GM21717 (cell line): Measurements from ENCODE around the gene ZNF474.
A peak's percentile ranks its signal among the peaks of the same experiment; 100 is the strongest.
"Not testable (repeated sequence)": the region's sequence is repeated elsewhere in the genome, so short reads cannot be mapped to it uniquely, and the experiment has no call there.

Experiments used
- ATAC-seq: cut with Tn5 transposase; IDR thresholded peaks from one replicate; pipeline ENCODE4 v1.9.1; 2021; ENCODE audit warnings: mild to moderate bottlenecking, moderate library complexity; ENCODE audit not compliant: unreplicated experiment

ZNF474 gene

DNA sequence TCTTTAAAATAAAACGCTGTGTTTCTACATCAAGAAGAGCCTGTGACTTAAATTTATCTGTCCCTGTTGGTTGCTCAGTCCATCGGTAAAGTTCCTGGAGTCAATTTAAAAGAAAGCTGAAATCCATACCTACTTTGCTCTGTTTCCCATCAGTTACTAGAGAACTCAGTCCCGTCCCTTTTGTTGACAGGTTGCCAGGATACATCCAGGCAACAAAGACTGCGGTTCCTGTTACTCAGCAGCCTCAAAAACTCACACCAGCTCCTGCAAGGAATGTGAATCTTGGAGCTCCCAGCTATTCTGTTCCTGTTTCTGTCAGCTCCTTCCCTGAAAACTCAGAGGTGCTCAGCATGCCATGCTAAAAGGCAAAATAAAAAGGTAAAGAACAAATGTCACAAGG lies at the start of gene ZNF474:
Gene ZNF474 (plus strand): TSS at position 241 of the 400 bp plus-strand sequence. CDS start 22,445 bp downstream, outside the sequence.
- no peak for ATAC-seq

DNA sequence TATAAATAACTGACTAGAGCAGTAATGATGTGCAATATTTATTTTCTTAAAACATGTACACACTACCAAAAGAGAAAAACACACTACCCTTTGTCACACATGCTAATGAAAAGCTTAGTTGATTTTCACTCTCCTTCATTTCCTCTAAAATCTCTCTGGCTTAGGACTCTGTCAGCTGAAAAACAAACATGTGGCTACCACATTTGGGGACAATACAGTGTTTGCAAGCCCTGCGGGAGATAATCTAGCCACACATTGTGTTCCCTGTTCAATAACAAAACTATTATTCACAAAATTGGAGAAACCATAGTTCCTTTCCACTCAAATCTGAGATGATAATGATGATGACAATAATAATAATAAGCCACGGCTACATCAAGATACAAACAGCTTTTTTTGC lies 47.8 kb upstream of the ZNF474 start:
- no peak for ATAC-seq

DNA sequence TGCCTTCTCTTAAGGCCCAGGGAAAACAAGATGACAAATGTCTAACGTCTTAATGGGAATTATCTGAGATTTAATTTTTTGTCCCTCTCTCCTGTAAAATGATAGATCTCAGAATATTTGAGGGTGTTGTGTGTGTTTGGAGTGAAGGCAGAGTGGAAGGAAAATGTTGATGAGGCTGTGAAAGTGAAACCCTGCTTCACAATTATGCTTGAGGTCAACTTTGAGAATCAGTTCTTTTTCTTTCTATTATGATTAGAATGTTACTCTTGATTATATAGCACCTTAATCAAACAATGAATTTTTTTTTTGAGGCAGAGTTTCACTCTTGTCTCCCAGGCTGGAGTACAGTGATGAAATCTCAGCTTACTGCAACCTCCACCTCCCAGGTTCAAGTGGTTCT lies 45.8 kb upstream of the ZNF474 start:
- peak; percentile 72 for ATAC-seq

DNA sequence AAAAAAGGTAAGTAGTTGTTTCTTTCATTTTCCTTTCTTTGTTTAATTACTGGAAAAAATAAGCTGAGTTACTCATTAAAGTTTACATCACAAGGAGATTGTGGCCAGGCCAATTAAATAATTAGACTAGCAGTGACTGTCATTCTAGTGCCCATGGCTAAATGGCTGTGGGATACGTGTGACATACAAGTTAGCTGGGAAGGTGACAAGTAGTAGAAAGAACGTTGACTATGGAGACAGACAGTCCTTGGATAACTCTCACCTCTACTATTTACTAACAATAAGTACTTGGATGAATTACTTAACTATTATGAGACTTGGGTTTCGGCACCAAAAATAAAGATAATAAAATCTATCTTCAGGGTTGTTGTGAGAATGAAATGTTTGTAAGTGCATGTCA lies 44.3 kb upstream of the ZNF474 start:
- no peak for ATAC-seq

DNA sequence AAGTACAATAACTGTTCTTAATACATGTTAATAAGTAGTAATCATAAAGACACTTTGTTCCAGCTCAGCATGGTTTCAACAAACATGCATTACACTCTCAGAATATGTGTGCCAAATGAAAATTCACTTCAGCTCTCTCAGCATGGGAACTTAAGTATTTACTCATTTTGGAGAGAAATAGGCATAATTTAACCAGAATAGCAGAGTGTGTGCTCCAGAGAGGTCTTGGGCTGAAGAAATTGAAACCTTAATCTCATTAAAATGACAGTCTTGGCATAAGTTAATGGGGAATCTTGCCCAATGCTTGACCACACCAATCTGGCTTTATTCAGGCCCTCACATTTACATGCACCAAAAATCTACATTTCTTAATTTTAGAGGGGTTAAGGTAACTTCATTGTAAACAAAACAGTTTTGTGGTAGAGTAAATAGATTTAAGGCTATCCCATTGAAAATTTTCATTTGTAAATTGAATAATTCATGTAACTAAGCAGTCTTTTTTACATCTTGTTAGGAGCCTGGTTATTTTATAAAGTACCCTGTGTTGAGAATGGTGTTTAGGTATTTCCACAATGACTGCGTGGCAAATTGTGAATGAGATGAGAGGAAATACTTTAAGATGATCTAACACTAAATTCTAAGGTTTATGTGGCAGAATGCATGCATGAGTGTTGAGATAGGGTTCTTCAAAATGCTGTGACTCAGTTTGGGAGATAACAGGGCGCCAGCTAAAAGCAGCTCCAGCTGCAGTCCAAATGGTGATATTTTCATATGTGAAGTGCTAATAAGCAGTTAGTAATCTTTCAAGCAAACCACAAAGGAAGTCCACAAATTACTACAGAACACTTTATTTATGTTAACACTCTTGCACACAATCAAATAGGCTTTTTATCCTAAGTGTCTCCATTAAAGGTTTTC lies 40.0 kb upstream of the ZNF474 start:
- no peak for ATAC-seq

DNA sequence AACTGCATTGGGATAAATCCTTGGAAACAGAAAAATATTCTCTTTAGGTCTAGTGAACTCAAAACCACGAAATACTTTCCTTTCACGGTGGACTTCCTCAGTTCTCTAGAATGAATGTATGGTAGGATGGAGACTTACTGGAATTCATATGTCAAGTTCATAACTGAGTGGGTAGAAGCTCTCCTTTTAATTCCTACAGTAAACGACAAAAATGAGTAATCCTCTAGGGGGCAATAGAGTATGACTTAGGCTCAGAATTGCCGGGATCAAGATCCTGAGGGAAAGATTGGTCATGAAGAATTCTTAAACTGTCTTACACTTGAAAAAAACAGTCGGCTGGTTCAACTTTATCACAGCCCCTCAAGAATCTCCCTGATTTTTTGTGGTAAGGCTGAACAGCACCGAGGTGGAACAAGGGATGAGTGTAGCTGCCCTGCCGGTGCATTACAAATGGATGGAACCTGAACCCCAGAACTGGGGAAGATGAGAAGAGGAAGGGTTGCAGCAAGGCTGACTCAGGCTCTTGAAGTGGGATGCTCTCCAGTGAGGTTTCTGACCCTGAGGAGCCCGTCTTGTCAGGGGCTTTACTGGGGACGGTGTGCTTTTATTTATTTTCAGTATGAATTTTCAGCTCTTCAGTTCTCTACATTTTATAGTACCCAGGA lies 37.3 kb upstream of the ZNF474 start:
- no peak for ATAC-seq

DNA sequence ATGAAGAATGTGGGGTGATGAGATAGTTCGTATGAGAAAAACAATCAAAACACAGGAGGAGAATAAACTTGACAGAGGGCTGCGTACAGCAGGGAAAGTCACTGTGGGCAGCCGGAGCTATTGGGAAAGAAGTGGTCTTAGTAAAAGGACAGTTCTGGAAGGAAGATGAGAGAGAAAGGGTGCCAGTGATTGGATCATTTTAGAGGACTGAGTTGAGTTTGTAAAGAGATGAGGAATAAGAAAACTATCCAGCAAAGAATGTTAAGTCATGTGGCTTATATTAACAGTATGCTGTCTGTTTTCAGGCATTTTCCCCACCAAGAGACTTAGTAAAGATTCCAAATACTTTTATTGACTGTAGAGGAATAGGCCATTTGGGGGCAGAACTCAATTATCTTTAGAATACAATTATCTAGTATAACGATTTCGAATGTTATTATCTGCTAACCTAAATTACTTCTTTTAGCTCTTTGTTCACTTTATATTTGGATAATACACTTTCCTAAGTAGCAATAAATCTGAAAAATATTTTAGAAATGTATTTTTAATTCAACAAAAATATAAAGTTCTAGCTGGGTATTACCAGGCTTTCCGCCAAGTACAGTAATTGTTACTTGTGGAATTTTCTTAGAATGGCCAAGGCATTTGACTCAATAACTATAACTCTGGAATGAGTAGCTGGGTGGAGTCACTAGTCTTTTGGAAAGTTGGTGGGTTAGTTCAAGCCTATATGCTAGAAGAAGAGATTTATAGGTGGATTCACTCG lies 35.7 kb upstream of the ZNF474 start:
- ATAC-seq, result no peak

DNA sequence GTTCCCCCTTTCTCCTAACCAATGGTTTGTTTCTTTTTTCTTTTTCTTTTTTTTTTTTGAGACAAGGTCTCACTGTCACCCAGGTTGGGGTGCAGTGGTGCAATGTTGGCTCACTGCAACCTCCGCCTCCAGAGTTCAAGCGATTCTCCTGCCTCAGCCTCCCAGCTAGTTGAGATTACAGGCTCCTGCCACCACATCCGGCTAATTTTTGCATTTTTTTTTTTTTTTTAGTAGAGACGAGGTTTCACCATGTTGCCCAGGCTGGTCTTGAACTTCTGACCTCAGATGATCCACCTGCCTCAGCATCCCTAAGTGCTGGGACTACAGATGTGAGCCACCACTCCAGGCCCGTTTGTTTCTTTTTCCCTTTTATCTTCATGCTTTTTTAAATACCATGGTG lies 35.1 kb upstream of the ZNF474 start:
- not testable (repeated sequence) for ATAC-seq

DNA sequence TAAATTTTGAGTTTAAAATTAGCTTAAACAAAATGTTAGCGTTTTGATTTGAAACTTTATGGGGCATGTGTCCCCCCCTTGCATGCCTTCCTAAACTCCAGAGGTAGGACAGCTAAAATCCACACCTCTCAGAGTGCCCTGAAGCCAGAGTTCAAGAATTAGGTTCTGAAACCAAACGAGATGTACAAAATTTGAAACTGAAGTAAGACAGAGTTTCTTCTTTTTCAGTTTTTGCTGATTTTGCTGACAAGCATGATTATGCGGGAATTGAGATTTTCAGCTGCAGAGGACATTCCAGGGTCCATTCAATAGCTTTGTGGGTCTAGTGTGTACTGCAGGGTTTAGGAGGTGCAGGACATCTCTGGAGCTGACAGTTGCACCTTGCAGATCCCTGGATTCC lies 34.2 kb upstream of the ZNF474 start:
- ATAC-seq, result no peak

DNA sequence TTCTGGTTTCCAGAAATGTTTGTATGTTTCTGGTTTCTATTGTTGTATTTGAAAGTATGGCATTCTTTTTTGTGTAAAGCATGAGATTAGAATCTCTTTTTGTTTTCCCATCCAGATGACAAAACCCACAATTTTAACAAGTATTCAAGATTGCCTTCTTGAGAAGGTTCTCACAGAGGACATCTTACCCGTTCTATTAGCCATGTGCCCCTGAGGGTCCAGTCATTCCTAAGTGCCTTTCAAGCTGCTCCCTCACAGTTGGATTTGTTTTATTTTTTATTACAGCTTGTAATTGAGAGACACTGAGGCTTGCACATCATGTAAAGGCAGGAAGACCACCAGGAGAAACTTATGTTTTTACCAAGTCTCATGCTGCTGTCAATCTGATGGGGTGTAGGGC lies 32.0 kb upstream of the ZNF474 start:
- ATAC-seq, result no peak

DNA sequence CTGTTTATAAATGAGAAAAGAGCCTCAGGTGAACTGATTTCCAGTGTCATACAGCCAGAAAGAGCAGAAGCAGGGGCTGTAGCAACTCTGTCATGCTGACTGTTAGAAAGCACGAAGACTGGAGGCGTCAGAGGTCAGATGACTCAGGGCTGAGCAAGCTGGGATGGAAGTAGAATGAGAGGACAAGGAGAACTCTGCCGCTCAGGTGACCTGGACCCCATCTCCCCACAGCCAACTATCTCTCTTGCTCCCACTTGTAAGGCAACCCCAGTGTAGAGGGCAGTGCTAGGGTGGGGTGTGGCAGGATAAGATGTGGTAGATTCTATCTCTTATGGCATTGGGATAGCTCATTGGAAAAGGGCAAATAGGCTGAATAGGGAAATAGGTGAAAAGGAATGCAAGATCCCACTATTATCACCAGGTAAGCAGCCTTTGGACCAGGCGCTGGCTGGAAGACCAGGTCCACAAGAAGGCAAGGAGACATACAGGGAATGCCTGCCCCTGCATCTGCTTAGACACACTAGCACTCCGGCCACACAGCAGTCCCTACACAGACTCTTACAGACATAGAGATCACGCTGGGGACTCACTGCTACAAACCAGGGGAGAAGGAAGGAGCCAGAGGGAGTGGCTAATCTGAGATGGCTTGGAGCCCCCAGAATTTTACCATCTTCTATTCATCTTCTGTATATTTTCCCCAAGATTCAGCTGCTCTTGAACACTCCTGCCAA lies 30.1 kb upstream of the ZNF474 start:
- no peak for ATAC-seq

DNA sequence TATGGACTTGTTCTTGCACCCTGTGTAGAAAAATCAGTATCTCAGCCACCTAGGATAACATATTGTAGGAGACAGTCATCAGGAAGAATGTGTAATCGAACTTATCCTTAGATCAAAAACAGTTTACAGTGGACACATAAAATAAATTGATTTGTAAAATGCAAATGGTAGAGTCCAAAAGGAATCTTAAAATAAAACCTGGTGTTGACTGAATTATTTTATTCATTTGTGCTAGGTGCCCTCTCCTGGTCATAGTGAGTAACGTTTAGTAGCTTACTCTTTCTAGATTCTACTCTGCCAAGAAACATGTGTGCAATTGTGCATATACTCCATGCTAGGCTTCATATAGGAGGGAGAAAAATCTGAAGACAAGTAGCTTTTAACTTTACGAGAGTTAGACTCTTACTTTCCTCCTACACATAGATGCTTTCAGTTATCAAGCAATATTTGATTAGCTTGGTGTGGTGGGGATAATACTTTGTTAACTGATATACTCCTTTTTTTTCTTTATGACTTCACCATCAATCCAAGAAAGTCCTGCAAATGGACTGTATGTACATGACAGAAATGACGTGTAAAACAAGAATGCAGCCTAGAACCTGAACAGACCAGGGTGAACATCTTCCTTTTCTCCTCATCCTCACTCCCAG lies 27.6 kb upstream of the ZNF474 start:
- ATAC-seq, result peak; percentile 72

DNA sequence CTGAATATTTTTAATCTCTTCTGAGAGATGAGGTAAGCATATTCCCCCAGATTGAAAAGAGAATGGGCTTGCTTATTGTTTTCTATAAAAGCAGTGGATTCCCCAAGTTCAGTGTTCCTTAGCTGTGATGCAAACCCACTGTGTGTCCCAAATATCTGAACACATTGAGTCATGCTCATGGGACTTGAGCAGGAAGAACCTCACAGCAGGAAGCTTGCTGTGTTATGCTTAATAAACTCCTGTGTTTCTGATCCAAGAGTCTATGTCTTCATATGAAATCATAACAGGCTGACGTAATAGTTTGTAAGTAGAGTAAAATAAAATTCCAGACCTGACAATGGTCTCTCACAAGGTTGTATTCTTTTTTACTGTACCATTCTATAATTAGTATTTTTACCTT lies 26.5 kb upstream of the ZNF474 start:
- ATAC-seq, result no peak

DNA sequence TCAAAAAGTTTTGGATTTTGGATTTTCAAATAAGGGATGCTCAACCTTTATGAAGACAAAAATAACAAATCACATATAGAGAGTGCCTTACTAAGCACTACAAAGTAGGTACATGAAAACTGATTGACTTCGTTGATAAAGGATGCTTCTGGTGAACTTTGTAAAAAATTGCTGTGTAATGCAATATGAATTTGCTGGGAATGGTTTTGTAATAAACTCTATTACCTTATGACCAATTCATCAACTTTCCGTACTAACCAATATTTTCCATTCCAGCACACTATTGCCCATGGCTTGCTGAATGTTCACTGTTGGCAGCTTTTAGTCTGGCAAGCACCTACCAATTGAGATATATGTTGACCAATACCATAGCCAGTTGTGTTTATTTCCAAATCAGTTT lies 23.4 kb upstream of the ZNF474 start:
- no peak for ATAC-seq

DNA sequence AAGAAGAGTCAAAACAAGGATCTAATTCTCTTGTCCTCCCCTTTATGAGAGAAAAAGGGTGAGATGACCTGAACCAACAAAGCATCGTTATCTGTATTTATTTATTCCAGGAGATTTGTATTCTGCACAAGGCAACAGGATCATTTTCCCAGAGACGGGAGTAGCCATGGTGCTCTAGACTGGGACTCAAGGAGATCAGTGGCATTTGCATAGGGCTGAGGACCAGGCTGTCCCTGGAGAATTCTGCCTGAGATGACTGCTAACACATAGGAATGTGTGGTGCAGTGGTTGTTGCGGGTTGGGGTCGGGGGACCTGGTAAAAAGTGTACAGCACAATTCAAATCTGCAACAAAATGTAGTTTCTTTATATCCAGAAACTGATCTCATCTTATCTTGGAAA lies 22.3 kb upstream of the ZNF474 start:
- ATAC-seq, result no peak

DNA sequence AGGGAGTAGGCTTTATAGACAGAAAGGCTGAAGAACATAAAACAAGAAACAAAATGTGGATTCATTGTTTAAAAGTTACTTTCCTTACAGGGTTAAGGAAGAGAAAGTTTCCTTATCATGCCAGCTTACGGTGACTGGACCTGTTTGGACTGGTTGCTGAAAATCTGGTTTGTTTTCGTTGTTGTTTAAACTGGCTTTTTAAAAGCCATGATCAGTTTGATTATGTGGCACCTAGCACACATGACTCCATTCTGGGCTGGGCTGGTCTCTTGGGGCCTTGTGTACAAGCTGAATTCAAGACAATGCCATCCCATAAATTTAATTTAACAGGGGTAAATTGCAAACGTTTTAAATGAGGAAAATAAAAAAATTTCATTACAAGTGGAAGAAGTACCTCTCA lies 18.4 kb upstream of the ZNF474 start:
- ATAC-seq, result no peak

DNA sequence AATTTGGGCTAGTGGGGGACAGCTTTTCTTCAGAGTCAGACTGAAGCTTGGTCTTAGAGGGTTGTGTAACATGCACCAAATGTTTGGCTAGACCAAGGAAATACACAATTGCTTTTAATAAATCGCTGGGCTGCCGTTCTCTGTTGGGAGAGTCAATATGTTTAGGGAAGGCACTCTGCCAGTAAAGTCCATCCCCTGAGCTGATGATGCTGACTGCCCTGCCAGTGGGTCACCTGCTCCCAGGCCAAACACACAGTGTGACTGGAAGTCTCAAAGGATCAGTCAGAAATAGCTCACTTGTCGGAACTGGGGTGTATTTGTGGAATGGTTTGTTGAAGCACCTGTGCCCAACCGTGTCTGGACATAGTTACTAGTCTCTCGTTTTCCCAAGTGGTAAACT lies 17.9 kb upstream of the ZNF474 start:
- no peak for ATAC-seq

DNA sequence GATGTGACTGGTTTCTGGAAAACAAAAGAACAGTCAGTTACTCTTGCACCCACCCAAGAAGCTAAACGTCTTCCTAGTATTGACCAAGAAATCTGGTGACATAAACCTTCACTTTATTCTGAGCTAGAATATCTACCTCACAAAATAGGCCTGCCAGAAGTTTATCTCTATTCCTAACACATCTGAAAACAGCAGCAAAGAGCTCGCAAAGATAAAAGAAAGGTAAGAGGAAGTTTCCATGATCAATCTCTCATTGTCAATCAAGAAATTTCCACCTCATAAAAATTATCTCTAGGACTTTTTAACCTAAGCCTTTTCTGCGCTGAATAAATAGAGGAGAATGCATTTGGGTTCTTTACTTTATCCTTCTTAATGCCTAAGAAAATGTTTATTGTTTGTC lies 17.3 kb upstream of the ZNF474 start:
- ATAC-seq, result no peak

DNA sequence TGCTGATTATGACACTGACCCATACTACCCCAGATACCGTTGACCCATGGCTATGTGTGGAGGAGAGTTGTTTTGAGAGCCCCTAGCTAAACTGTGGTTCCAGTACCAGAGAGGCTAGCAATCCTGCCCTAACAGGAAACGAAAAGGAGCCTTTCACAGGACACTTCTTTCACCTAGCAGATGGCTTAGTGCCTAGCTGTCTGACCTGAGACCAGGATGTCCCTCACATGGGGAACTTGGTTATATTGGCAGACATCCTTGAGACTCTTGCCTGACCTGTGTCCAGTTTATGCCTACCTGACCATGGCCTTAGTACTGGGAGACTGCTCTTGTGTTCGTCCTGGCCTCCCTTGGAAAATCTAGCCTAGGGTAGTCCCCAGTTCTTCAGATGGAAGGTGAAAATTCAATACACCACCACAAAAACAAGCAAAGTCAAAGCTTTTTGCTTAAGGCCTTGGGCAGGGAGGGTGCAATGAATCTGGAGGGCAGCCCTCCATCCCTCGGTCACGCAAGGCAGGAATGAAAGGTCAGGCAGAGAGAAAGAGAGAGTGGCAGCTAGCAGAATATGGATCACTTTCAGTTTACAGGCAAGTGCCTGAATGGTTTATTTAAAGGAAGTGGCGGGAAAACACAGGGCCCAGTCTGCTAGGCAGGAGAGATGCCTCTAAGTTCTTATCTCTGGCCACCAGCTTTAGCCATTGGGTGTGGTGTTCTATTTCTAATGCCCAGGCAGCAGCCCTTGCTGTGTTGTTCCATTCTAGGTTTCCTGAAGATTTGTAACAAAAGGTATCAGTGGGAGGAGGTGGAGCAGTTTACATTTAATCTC lies 16.4 kb upstream of the ZNF474 start:
- ATAC-seq, result no peak

DNA sequence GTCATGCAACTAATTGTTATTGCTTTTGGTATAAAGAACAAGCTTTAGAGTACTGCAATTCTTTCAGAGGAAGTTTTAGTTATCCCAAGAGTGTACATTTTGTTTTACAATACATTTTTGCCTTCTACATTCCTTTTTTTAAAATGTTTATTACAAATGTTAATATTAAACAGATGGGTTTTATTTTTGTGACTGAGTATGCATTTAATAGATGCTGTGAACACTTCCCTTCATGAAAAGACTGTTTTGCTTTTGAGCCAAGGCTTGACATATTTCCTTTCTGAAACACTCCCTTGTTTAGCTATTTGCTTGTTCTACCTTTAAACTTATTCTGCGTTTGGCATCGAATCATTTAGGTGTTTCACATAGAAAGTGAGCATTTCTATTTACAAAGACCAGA lies 14.8 kb upstream of the ZNF474 start:
- ATAC-seq, result no peak
